SK-N-SH (cell line): ENCODE data around the gene STRN. TPM values are rescaled to one million over a fixed set of nuclear protein-coding genes. Genes with fewer than 3 reads are reported as not detected.

Experiments used
- CTCF ChIA-PET: fragments of 300-600, 350-600 bp; formaldehyde crosslinking; extraction: SDS; loops from one replicate; lab custom pipeline; 2021; lab: Yijun Ruan, JAX
- POLR2A ChIA-PET: fragments of 350-600 bp; sonication (Branson Sonifier 250); formaldehyde crosslinking; extraction: SDS; loops from one replicate; lab custom pipeline; 2020; ENCODE audit warnings: antibody characterized with exemption, inconsistent platforms; lab: Yijun Ruan, JAX
- DNase-seq: peaks from one replicate; pipeline ENCODE4 v3.0.0; 2012
- H2AFZ ChIP-seq: fragments of 200-600 bp; sonication (generic); 2 replicates; pipeline ENCODE4 v1.8.1; 2016; ENCODE audit warnings: antibody characterized with exemption, mild to moderate bottlenecking, low read depth
- H3F3A ChIP-seq: fragments of 200-600 bp; sonication (generic); replicated peaks from 2 replicates; pipeline ENCODE3; 2016; ENCODE audit warnings: antibody characterized with exemption, mild to moderate bottlenecking; ENCODE audit not compliant: insufficient read depth
- H3K27ac ChIP-seq, 2 experiments: fragments of 200-500 bp in 1 of 2; fragments of 200-600 bp in 1 of 2; sonication (Bioruptor generic) in 1 of 2; sonication (generic), shearing (Covaris generic) in 1 of 2; 2 replicates each; pipeline versions ENCODE4 v1.5.1 to v1.6.1; 2014 to 2016; ENCODE audit warnings: low read depth in 2 of 2, inconsistent platforms in 1 of 2, low read length in 1 of 2, mild to moderate bottlenecking in 1 of 2, mixed read lengths in 1 of 2
- H3K27me3 ChIP-seq: fragments of 200-600 bp; sonication (generic), shearing (Covaris generic); 2 replicates; pipeline ENCODE4 v1.6.1; 2016; ENCODE audit warnings: mixed run types; ENCODE audit not compliant: insufficient read depth
- H3K36me3 ChIP-seq, 2 experiments: fragments of 200-500 bp in 1 of 2; fragments of 200-600 bp in 1 of 2; sonication (Bioruptor generic) in 1 of 2; sonication (generic) in 1 of 2; replicated peaks in 1 of 2; 2 replicates each; pipeline versions ENCODE3 to v1.5.1; 2014 to 2016; ENCODE audit warnings: low read length in 1 of 2, mild to moderate bottlenecking in 1 of 2; ENCODE audit not compliant: insufficient read depth in 2 of 2, control insufficient read depth in 1 of 2
- H3K4me1 ChIP-seq, 2 experiments: fragments of 200-500 bp in 1 of 2; fragments of 200-600 bp in 1 of 2; sonication (Bioruptor generic) in 1 of 2; sonication (generic), shearing (Covaris generic) in 1 of 2; 2 replicates each; pipeline versions ENCODE4 v1.5.1 to v1.6.1; 2014 to 2016; ENCODE audit warnings: low read depth in 1 of 2, low read length in 1 of 2, mixed run types in 1 of 2; ENCODE audit not compliant: insufficient read depth in 2 of 2, control insufficient read depth in 1 of 2
- H3K4me2 ChIP-seq: fragments of 200-600 bp; sonication (generic), shearing (Covaris generic); 2 replicates; pipeline ENCODE4 v1.6.1; 2017; ENCODE audit warnings: mixed run types
- H3K4me3 ChIP-seq, 2 experiments: fragments of 200-500 bp in 1 of 2; fragments of 200-600 bp in 1 of 2; sonication (Bioruptor generic) in 1 of 2; sonication (generic), shearing (Covaris generic) in 1 of 2; 2 replicates each; pipeline versions ENCODE4 v1.5.1 to v1.8.1; 2014 to 2016; ENCODE audit warnings: low read depth in 2 of 2, inconsistent platforms in 1 of 2, low read length in 1 of 2, mild to moderate bottlenecking in 1 of 2, mixed read lengths in 1 of 2, moderate library complexity in 1 of 2
- H3K79me2 ChIP-seq: fragments of 200-600 bp; sonication (generic); 2 replicates; pipeline ENCODE4 v1.8.1; 2017; ENCODE audit warnings: mild to moderate bottlenecking; ENCODE audit not compliant: insufficient read depth
- H3K9ac ChIP-seq: fragments of 200-600 bp; sonication (generic); 2 replicates; pipeline ENCODE4 v1.6.1; 2017; ENCODE audit warnings: mixed run types
- H3K9me2 ChIP-seq: fragments of 200-600 bp; sonication (generic); 2 replicates; pipeline ENCODE4 v1.6.1; 2017; ENCODE audit warnings: mixed run types
- H3K9me3 ChIP-seq: fragments of 200-600 bp; sonication (generic); 2 replicates; pipeline ENCODE4 v1.6.1; 2017; ENCODE audit warnings: mixed run types, mild to moderate bottlenecking, moderate library complexity
- H4K20me1 ChIP-seq: fragments of 200-600 bp; sonication (generic); 2 replicates; pipeline ENCODE4 v1.6.1; 2017; ENCODE audit warnings: mild to moderate bottlenecking, mixed run types; ENCODE audit not compliant: insufficient read depth
- ELF1 ChIP-seq: IDR thresholded peaks from 2 replicates; pipeline ENCODE4 v1.4.0; 2012
- EZH2phosphoT487 ChIP-seq: fragments of 200-600 bp; sonication (generic); IDR thresholded peaks from 2 replicates; pipeline ENCODE4 v1.6.1; 2017; ENCODE audit warnings: low read depth, mixed run types, mild to moderate bottlenecking, antibody characterized with exemption, moderate library complexity, borderline replicate concordance
- FOSL2 ChIP-seq: IDR thresholded peaks from 2 replicates; pipeline ENCODE4 v1.4.0; 2012; ENCODE audit warnings: low read depth, mild to moderate bottlenecking, moderate library complexity, borderline replicate concordance
- FOXJ3 ChIP-seq: sonication (generic); formaldehyde crosslinking; IDR thresholded peaks from 2 replicates; pipeline ENCODE4 v1.5.1; 2020; ENCODE audit warnings: mild to moderate bottlenecking, missing genetic modification reagents
- GATA2 ChIP-seq: sonication (generic); formaldehyde crosslinking; IDR thresholded peaks from 2 replicates; pipeline ENCODE4 v1.5.0; 2020; ENCODE audit warnings: mild to moderate bottlenecking, missing genetic modification reagents
- IRF3 ChIP-seq: fragments of 150-350 bp; IDR thresholded peaks from 2 replicates; pipeline ENCODE4 v1.6.1; 2016; ENCODE audit warnings: mild to moderate bottlenecking, low read depth, low read length
- JUND ChIP-seq: IDR thresholded peaks from 2 replicates; pipeline ENCODE4 v1.4.0; 2012
- MAX ChIP-seq: IDR thresholded peaks from 2 replicates; pipeline ENCODE4 v1.4.0; 2012; ENCODE audit warnings: low read depth
- MEF2A ChIP-seq: IDR thresholded peaks from 2 replicates; pipeline ENCODE4 v1.4.0; 2012; ENCODE audit warnings: low read depth, borderline replicate concordance
- MXI1 ChIP-seq: IDR thresholded peaks from 2 replicates; pipeline ENCODE4 v1.6.1; 2012; ENCODE audit warnings: mild to moderate bottlenecking, low read depth, low read length, improper control_type of control experiment
- NFIC ChIP-seq: IDR thresholded peaks from 2 replicates; pipeline ENCODE4 v1.4.0; 2012; ENCODE audit warnings: borderline replicate concordance
- NRF1 ChIP-seq: IDR thresholded peaks from 2 replicates; pipeline ENCODE4 v1.6.1; 2012; ENCODE audit warnings: low read depth, mild to moderate bottlenecking, low read length
- PBX3 ChIP-seq: IDR thresholded peaks from 2 replicates; pipeline ENCODE4; 2012
- POLR2AphosphoS5 ChIP-seq: IDR thresholded peaks from 2 replicates; pipeline ENCODE4 v1.6.1; 2012; ENCODE audit warnings: low read depth, low read length
- RAD21 ChIP-seq: IDR thresholded peaks from 2 replicates; pipeline ENCODE4 v1.6.1; 2012; ENCODE audit warnings: mild to moderate bottlenecking, low read length
- RCOR1 ChIP-seq: fragments of 150-350 bp; IDR thresholded peaks from 2 replicates; pipeline ENCODE4 v1.6.1; 2017; ENCODE audit warnings: antibody characterized with exemption, low read length
- RFX5 ChIP-seq: IDR thresholded peaks from 2 replicates; pipeline ENCODE4 v1.6.1; 2012; ENCODE audit warnings: mild to moderate bottlenecking, improper control_type of control experiment, low read length
- SIN3A ChIP-seq: IDR thresholded peaks from 2 replicates; pipeline ENCODE4 v1.6.1; 2012; ENCODE audit warnings: low read depth, mild to moderate bottlenecking, low read length, moderate library complexity, borderline replicate concordance
- USF1 ChIP-seq: IDR thresholded peaks from 2 replicates; pipeline ENCODE4 v1.4.0; 2012; ENCODE audit warnings: low read depth, borderline replicate concordance
- WGBS: methylation state at CpG from one replicate; pipeline ENCODE4 v1.1.6; 2017; ENCODE audit warnings: low lambda C conversion rate; 5-methylcytosine and 5-hydroxymethylcytosine counted together
- polyA plus RNA-seq, 3 experiments: library from polyadenylated mRNA; depleted of rRNA; stranded (reverse); fragments of >200 nt; gene quantifications; 2 replicates each; pipeline ENCODE4 v1.2.3, GENCODE V29; 2012

Gene STRN
- polyA plus RNA-seq, 1 of the 3 experiments (the other 2 are of a cell fraction), result 4.8 TPM

GRCh38 chr2:36951574-36951973, 14.8 kb downstream of the STRN start:
- H3K9ac ChIP-seq, result no peak overlapping the region
- no peak overlapping the region for H3K27ac ChIP-seq
- peaks cover 84% of the 10 kb centered on the region for H3K79me2 ChIP-seq
- no peak overlapping the region for H3K4me3 ChIP-seq
- 88% methylated on average over 7 of the region's 7 CpGs for WGBS
- DNase-seq, result no peak
- ChIA-PET POLR2A (interaction anchor here (0.8 kb wide), 1 partner anchor 15 kb away, joined by 3 read pairs; no protein-coding TSS in a partner anchor), CTCF (interaction anchor here (1.1 to 2.0 kb wide), 3 partner anchors 10 to 11 kb away, joined by 3 to 6 read pairs (median 5); no protein-coding TSS in a partner anchor)
- no peaks in the 10 kb centered on the region for H3K27me3 ChIP-seq
- H4K20me1 ChIP-seq, result peaks cover 38% of the 10 kb centered on the region
- H3K9me3 ChIP-seq, result no peaks in the 10 kb centered on the region
- peaks cover 0 to 2% of the 10 kb centered on the region in 2 experiments; a peak in 1 of 4 replicates for H3K4me1 ChIP-seq
- H3K9me2 ChIP-seq, result no peaks in the 10 kb centered on the region
- H2AFZ ChIP-seq, result no peak overlapping the region
- H3K4me2 ChIP-seq, result no peak overlapping the region
- peak; percentile 25; the same call in 1 of the 2 replicates for TF ChIP-seq PBX3
- TF ChIP-seq RFX5, result no peak
- no peak for TF ChIP-seq IRF3
- TF ChIP-seq JUND, result no peak
- TF ChIP-seq NRF1, result no peak
- TF ChIP-seq FOSL2, result no peak; the same call in 1 of the 2 replicates
- peaks cover 0 to 7% of the 10 kb centered on the region in 2 experiments for H3K36me3 ChIP-seq
- peaks cover 8% of the 10 kb centered on the region for H3F3A ChIP-seq

GRCh38 chr2:36951027-36951518, 15.3 kb downstream of the STRN start:
- Histone ChIP-seq H3K4me2 (no peak overlapping the region), H3F3A (peaks cover 13% of the 10 kb centered on the region), H4K20me1 (peaks cover 32% of the 10 kb centered on the region), H3K9ac (no peak overlapping the region), H3K4me1 (peaks cover 0 to 2% of the 10 kb centered on the region in 2 experiments; a peak in 1 of 4 replicates), H3K9me2 (no peaks in the 10 kb centered on the region), H3K27ac (no peak overlapping the region), H3K27me3 (no peaks in the 10 kb centered on the region), H2AFZ (no peak overlapping the region), H3K36me3 (peaks cover 0 to 7% of the 10 kb centered on the region in 2 experiments), H3K4me3 (no peak overlapping the region), H3K9me3 (no peaks in the 10 kb centered on the region), H3K79me2 (peaks cover 83% of the 10 kb centered on the region)
- DNase-seq, result no peak
- no peak for TF ChIP-seq RAD21
- no peak for TF ChIP-seq RCOR1
- no peak for TF ChIP-seq NFIC
- no peak for TF ChIP-seq MXI1
- TF ChIP-seq USF1, result no peak
- no peak for TF ChIP-seq POLR2AphosphoS5
- no peak for TF ChIP-seq ELF1
- TF ChIP-seq EZH2phosphoT487, result no peak
- no peak for TF ChIP-seq MAX
- TF ChIP-seq FOXJ3 (CRISPR knock-in tag), result no peak
- no peak for TF ChIP-seq MEF2A
- no peak for TF ChIP-seq GATA2
- TF ChIP-seq FOSL2, result no peak
- TF ChIP-seq SIN3A, result no peak
- 98% methylated on average over 2 of the region's 2 CpGs for WGBS
- CTCF ChIA-PET, result interaction anchor here (1.1 to 2.0 kb wide), 2 partner anchors 10 kb away, joined by 3 to 6 read pairs; no protein-coding TSS in a partner anchor
- POLR2A ChIA-PET, result no interaction called here
